ENCODE measurements around the gene PRKAB1. TPM values are rescaled to one million over a fixed set of nuclear protein-coding genes. Genes with fewer than 3 reads are reported as not detected.

The PRKAB1 gene
- total RNA-seq, 6 experiments from 2014 or later = 14.7 to 19.5 (median 18.0) TPM

DNA sequence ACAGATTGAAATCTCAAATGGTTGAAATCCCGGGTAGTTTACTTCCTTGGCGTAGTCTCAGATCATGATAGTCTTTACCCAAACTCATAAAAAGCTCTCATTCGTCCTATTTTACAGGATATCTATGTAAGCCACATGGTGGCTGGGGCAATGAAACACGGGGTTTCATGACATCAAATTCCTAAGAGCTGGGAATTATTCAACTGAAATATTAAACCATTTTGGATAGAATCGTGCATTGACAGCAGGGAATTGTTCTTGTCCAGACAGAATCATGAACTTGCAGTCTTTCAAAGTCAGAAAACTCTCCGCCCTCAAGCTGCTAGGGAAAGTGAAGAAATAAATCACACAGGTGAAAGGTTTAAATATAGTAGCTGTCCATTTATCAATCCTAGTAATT is 33.2 kb upstream of the PRKAB1 start:
- Mint-ChIP-seq H3K4me1 (ENCODE audit: low read depth) (no peaks in the 10 kb centered on the region), H3K4me3 (no peak overlapping the region), H3K27me3 (ENCODE audit: insufficient read depth) (no peaks in the 10 kb centered on the region; the same call in none of the 2 replicates), H3K27ac (no peak overlapping the region), H3K9me3 (no peaks in the 10 kb centered on the region), H3K36me3 (ENCODE audit: low read depth) (no peaks in the 10 kb centered on the region)
- TF ChIP-seq, protein P1, sequence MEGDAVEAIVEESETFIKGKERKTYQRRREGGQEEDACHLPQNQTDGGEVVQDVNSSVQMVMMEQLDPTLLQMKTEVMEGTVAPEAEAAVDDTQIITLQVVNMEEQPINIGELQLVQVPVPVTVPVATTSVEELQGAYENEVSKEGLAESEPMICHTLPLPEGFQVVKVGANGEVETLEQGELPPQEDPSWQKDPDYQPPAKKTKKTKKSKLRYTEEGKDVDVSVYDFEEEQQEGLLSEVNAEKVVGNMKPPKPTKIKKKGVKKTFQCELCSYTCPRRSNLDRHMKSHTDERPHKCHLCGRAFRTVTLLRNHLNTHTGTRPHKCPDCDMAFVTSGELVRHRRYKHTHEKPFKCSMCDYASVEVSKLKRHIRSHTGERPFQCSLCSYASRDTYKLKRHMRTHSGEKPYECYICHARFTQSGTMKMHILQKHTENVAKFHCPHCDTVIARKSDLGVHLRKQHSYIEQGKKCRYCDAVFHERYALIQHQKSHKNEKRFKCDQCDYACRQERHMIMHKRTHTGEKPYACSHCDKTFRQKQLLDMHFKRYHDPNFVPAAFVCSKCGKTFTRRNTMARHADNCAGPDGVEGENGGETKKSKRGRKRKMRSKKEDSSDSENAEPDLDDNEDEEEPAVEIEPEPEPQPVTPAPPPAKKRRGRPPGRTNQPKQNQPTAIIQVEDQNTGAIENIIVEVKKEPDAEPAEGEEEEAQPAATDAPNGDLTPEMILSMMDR (IDR thresholded peaks at IDR 0.05) = no peak
- DNase-seq = no peak

DNA sequence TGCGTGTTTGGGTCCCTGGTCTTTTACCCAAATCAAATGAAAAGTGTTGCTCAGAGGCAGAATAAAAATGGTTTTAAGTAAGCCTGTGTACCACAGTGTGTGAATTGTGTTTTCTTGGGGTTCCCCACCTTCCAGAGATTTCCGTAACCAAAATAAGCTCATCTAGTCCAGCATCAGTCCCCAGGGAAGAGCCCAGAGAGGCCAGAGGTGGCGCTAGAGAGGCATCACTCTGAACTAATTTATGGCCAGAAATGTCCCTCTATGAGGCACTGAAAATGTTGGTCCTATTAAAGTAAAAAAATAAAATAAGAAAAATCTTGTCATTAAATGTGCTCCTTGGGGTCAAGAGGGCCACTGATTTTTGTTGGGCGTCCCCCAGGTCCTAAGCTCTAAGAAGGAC is 24.9 kb upstream of the PRKAB1 start:
- Mint-ChIP-seq H3K4me3 (no peak overlapping the region), H3K4me1 (ENCODE audit: low read depth) (no peaks in the 10 kb centered on the region), H3K9me3 (no peaks in the 10 kb centered on the region), H3K27ac (no peak overlapping the region), H3K36me3 (ENCODE audit: low read depth) (no peaks in the 10 kb centered on the region), H3K27me3 (ENCODE audit: insufficient read depth) (peaks cover 4% of the 10 kb centered on the region; the same call in 1 of the 2 replicates)
- no peak for DNase-seq
- TF ChIP-seq, protein P1 (IDR thresholded peaks at IDR 0.05) = peak; percentile 56

DNA sequence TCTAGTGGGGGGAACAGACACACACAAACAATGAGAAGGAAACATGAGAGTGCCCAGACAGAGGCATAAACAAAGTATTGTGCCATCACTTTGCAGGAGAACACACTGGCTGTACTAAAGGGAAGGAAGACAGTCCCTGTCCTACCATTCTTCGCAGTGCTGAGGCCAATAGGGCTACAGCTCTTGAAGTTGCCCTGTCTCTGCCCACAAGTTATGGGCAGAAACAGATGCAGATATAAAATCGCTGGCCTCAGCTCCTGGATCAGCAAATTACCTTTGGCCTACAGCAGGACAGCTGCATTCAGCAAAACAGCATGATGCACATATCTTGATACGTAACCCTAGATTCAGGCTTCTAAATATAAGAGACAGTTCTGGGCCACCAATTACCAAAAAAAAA is 23.0 kb upstream of the PRKAB1 start:
- Mint-ChIP-seq H3K36me3 (ENCODE audit: low read depth) (no peaks in the 10 kb centered on the region), H3K27ac (no peak overlapping the region)

DNA sequence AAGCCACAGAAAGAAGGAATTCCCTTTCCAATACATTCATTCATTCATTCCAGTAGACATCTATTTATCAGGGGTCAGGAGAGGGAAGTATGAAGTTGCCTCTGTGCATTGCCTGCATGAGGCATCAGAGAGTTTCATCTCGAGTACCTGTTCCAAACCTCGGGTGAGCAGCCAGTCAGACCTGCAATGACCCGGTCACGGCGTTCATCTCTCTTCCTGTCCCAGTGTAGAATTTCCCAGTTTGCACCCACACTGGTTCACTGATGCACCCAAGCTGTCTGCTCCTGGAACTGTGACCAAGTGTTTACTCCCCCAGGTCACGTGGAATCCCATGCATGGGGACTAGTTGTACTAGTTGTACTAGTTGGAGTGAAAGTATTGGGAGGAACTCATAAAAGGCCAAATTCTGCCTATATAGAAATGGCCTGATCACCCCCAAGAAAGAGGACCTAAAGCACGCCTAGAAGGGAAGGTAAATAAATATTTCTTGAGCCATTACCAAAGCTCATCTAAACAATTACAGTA is 22.3 kb upstream of the PRKAB1 start:
- no peaks in the 10 kb centered on the region for H3K36me3 Mint-ChIP-seq (ENCODE audit: low read depth)
- no peaks in the 10 kb centered on the region for H3K4me1 Mint-ChIP-seq (ENCODE audit: low read depth)
- H3K4me3 Mint-ChIP-seq = no peak overlapping the region
- no peaks in the 10 kb centered on the region for H3K9me3 Mint-ChIP-seq
- H3K27ac Mint-ChIP-seq = no peak overlapping the region
- TF ChIP-seq, protein P1 (IDR thresholded peaks at IDR 0.05) = no peak
- H3K27me3 Mint-ChIP-seq (ENCODE audit: insufficient read depth) = peaks cover 7% of the 10 kb centered on the region; the same call in 1 of the 2 replicates
- DNase-seq = no peak

More for the DNA sequence above, 23.0 kb upstream of the PRKAB1 start:
- peaks cover 4% of the 10 kb centered on the region; the same call in 1 of the 2 replicates for H3K27me3 Mint-ChIP-seq (ENCODE audit: insufficient read depth)
- no peaks in the 10 kb centered on the region for H3K4me1 Mint-ChIP-seq (ENCODE audit: low read depth)
- no peak for DNase-seq
- no peak overlapping the region for H3K4me3 Mint-ChIP-seq
- H3K9me3 Mint-ChIP-seq = no peaks in the 10 kb centered on the region
- TF ChIP-seq, protein P1 (IDR thresholded peaks at IDR 0.05) = no peak

DNA sequence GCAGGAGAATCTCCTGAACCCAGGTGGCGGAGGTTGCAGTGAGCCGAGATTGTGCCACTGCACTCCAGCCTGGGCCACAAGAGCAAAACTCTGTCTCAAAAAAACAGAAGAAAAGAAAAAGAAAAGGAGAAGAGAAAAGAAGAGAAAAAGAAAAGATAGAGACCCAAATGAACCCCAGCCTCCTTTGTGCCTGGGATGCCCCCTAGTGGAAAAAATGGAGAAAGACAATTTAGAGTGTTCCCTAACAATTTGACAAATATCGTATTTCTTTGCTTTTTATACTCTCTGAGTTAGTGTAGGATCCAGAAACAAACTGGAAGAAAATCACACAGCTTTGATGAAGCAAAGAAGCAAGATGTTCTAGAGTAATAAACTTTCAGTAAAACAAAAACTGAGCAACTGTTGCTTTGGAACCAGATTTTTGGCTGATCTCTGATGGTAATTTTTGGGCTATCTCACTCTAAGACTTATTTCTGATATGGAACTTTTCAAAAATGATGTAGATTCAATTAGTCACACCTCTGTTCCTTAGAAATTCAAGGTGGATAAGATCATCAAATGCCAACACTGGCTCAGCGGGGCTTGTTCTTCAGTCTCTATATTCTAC is 18.6 kb upstream of the PRKAB1 start:
- Mint-ChIP-seq H3K27me3 (ENCODE audit: insufficient read depth) (peaks cover 5% of the 10 kb centered on the region; the same call in 1 of the 2 replicates), H3K4me1 (ENCODE audit: low read depth) (no peaks in the 10 kb centered on the region), H3K27ac (no peak overlapping the region), H3K4me3 (no peak overlapping the region), H3K36me3 (ENCODE audit: low read depth) (peaks cover 4% of the 10 kb centered on the region; the same call in 1 of the 2 replicates), H3K9me3 (peaks cover 23% of the 10 kb centered on the region)
- TF ChIP-seq, protein P1 (IDR thresholded peaks at IDR 0.05) = peak; percentile 87
- no peak for DNase-seq

All from HFFc6 (cell line).